Right lobe of liver (tissue), 4 donors: ENCODE results near the gene ASXL1.

ENCODE experiments used
- CTCF ChIP-seq, 4 donors: fragments of 200-600 bp in 3 of 4; fragments of 450-650 bp in 1 of 4; IDR thresholded peaks; one replicate each; pipeline versions ENCODE4 v1.5.1 to v1.8.0; 2016 to 2022; ENCODE audit warnings: antibody characterized with exemption in 4 of 4, mild to moderate bottlenecking in 2 of 4
- POLR2A ChIP-seq: fragments of 450-650 bp; IDR thresholded peaks from one replicate; pipeline ENCODE4 v1.6.1; 2017; ENCODE audit warnings: antibody characterized with exemption, mild to moderate bottlenecking
- donor health status: DM: no; HTN: no; CAD: no.
- donor health status: DM: no; HTN: no; CAD: no.
- donor health status: DM: no; HTN: yes; CAD: no.

- TF ChIP-seq POLR2A (no peak), CTCF (IDR thresholded peaks at IDR 0.05) (no peak)
These were observed 4.2 kb upstream of the ASXL1 start for GRCh38 chr20:32353848-32354496.
